Dermis microvascular lymphatic vessel endothelial cell (primary cell): ENCODE data around the gene FMOD. TPM values are rescaled to one million over a fixed set of nuclear protein-coding genes. Genes with fewer than 3 reads are reported as not detected.
A peak's percentile ranks its signal among the peaks of the same experiment; 100 is the strongest.

ENCODE experiments used
- DNase-seq, 2 donors: peaks; one replicate each; pipeline versions ENCODE4 v3.0.0 to v3.0.0-alpha.2; 2010; ENCODE audit warnings: low read depth in 2 of 2
- total RNA-seq: library from RNA; depleted of rRNA; stranded (reverse); fragments of >200 nt; gene quantifications from 2 replicates; pipeline ENCODE4 v1.2.1, GENCODE V29; 2014

FMOD gene
- total RNA-seq, 1 donor from 2014 or later, result 3.6 TPM

DNA sequence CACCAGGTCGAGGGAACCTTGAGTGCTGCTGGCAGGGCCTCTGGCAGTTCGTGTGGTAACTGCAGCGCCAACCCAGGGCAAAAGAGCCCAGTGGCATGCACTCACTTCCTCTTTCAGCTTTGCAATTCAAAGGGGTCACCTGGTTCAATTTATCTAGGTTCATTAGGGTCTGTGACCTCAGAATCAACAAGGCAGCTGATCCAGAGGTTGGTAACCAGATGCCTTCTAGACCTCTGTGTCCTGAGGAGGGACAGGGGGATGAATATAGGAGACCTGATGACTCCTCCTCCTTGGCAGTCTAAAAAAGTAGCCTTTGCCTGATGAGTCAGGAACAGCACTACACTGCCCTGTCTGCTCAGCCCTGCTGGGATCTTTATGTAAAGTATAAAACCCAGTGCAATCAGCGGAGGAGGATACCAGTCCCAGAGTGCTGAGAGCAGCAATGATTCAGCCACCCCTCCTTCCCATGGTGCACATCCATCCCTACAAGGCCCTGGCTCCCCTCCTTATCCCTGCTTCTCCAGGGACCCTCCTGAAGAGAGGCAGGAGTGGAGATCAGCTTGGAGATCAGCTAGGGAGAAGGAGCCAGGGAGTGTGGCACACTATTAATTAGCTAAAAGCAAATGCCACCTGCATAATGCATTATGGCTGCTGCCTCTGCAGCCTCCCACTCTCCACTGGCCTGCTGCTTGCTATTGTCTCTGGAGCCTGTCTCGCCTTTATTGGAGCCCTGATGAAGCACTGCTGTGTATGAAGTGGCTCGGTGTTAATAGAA is 11.2 kb upstream of the FMOD start:
- DNase-seq, result no peak

DNA sequence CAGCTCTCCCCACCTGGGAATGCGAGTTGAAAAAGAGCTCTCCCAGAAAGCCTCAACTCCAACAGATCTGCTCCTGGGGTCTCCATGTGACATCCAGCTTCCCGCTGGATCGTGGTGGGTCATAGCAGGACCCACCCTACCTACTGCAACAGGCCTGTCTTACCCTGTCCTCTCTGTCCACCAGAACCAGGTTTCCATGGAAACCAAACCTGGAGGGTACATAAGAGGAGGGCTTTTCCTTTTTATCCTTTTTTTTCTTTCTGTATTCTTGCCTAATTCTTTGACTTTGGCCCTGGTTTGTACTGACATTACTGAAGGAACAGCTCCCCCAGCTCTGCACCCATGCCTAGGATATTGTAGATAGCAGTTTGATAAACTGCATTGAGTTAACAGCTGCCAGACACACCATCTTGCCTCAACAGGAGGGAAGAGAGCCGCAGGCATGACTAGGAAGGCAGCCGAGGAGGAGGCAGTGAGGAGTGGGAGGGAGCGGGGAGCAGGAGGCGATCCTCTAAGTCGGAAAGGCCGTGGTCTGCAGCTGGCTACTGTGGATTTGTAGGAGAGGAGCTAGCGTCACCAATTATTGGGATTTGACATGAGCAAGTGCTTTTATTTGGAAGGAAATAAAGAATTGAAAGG is 9.7 kb upstream of the FMOD start:
- DNase-seq, result no peak

DNA sequence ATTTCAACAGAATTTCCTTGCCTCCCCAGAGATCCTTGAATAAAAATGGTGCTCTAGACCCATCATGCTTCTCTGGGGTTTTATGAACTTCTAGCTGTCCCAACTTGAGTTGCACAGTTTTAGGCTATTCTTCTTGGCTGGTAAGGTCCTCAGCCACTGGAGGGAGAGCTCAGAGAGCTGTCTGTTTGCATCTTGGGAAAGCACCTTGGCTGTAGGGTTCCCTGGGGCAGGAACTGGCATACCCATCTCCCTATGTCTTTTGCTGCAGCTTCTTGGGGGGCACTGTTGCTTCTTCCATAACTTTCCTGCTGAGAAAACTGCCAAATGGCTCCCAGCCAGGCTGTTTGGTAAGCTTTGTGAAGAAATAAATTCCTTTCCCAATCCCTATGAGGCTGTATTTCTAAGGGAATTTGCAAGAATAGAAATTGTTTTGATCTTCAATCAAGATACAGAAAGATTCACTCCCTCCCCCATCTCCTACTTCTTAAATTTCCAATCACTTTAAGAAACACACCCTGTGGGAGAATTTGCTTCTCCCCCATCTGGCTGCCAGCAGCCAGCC is 8.2 kb upstream of the FMOD start:
- DNase-seq, result no peak

DNA sequence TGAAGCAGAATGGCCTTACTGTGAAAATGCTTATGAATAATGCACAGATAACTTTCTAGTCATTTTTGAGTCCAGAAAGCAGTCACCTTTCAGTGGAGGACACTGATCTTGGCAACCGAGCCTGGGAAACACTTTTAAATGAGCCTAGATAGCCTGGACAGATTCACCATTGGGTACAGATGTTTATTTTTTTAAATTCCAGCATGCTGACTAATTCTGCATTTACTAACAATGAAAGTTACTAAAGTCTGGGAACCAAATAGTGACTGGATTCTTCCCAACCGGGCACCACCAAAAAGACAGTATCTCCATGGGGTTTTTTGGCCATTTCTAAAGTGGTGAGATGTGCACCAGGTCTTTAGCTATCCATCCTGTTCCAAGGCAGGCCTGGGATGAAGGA is 3.3 kb upstream of the FMOD start:
- DNase-seq, result no peak

DNA sequence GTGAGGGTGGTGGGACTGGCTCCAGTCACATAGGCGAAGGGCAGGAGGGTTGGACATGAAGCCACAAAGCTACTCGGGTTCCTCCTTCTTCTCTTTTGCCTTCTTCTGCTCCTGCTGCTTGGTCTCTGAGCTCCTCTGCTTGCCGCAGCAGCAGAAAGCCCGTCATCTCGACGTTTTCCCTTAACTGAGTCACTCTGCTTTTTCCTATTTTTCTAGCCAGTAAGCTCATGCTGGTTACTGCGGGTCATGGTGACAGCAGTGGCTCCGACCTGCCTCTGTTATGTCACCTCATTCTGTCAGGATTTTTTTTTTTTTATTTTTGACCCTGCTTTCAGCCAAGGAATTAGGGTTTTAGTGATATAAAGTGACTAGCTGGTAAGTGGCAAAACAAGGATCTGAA is 2.6 kb upstream of the FMOD start:
- DNase-seq, result no peak

DNA sequence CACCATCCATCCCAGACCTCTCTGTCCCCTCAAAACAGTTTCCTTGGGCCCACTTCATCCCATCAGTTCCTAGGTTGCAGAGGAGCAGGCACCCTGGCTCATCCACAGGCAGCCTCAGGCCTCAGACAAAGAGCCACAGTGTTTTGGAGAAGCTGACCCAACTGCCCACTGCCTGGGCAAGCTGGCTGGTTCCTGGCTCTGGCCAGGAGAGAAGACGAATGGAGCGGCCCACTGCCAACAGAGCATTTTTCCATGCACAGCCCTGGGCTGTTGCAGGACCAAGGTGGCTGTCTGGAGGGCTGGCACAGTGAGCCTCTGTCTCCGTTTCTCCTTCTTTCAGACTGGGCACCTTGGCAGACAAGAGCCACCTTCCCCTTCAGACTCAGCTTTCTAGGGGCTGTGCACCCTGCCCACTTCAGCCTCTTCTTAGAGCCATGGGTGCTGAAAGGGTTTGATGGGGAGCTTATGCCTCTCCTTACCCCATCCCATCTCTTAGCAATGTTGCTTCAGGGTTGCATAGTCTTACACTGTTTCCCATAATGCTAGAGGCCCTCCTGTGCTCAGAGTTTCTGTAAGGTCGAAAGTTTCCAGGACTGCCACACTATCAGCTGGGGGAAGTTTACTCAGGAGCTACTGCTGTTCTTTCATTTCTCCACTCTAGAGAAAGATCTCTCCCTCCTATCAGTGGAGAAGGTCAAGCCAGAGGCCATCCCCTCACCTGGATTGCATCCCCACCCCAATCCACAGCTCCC is 973 bp downstream of the FMOD start:
- no peak for DNase-seq

DNA sequence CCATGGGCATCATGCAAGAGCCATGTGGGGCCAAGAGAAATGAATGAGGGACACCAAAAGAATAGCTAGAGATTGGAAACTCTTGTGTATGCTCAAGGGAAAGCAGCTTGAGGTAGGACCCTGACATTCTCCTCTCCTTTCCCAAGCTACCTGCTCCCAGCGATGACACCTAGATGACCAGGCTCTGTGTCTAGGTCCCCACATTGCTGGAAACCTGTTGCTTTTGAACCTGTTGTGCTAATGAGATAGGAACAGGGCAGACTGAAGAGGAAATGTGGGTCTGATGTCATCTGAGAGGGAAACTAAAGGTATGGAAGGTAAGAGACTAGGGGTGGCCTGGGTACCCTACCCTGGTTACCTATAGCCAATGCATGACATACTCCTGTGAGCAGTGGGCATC is 1.8 kb downstream of the FMOD start:
- no peak for DNase-seq

DNA sequence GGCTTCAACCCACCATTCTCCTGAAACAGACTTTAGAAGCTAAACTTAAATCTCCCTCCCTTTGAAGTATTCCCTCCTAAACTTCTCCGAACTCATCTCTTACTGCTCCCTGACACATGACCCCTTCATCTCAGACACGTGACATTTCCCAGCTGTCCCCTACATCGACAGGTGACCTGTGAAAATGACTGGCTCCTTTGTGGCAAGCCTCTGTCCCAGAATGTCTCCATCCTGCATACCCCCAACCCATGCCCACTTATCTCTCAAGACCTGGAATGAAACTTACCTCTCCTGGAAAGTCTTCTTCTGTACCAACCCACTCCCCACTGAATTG is 4.2 kb downstream of the FMOD start:
- no peak for DNase-seq

DNA sequence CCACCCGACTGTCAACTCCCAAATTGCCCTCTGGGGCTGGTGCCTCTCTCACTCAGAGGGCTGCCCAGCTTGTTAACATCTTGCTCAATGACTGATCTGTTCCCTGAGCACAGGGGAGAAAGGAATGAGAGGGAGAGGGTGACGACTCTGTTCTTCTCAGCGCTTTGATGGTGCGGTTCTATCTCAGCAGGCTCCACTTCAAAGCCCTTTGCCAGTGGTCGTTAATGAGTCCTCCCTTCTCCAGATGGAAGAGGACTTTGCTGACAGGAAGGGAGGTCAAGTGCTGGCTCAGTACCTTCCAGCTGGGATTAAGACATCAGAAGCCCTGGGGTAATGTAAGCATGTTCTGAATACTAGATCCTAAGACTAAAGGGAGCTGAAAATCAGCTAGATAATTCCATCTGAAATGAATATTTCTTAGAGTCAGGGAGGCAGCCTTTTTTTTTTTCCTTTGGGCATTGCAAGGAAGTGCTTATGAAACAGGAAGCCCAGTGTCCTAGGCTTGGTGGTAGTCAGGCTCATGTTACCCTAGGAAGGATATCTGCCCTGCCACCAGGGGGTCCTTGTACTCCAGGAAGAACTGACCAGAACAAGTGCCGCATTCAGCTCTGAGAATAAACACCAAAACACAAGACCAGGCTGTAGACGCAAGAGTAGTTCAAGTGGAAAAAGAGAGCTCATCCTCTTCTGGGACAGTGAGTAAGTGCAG is 4.7 kb downstream of the FMOD start:
- DNase-seq, result no peak

DNA sequence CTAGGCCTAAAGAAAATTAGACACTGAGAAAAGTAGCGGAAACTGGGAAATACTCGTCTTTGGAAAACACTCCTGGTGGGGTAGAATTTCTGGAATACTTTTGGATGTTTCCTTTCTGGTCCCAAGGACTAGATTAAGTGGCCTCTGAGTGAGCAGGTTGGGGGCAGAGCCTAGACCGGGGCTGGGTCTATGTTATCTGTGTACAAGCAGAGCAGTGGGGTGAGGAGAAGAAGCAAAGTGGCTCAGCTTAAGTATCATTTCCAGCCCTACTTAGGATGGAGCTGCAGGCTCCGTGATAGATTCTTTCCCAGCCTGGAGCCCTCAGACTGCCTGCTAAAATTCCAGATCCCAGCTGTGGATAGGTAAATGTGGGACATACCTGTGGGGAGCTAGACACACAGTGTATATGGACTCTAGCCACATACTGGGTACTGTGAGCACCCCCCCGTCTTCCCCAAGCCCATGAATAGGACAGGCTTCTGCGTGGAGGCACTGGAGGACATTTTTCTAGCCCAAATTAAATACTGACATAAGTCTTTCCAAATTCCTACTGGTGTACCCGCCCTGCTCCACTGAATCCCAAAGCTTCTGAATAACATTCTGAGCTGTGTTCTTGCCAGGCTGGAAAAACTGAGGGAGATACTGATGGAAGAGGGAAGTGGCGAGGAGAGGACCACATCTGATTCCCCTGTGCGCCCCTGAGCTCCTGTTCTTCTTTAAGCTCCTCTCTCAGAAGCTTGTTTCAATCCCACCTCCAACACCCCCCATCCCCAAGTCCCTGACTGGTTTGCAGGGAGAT is 6.8 kb downstream of the FMOD start:
- DNase-seq, result no peak

DNA sequence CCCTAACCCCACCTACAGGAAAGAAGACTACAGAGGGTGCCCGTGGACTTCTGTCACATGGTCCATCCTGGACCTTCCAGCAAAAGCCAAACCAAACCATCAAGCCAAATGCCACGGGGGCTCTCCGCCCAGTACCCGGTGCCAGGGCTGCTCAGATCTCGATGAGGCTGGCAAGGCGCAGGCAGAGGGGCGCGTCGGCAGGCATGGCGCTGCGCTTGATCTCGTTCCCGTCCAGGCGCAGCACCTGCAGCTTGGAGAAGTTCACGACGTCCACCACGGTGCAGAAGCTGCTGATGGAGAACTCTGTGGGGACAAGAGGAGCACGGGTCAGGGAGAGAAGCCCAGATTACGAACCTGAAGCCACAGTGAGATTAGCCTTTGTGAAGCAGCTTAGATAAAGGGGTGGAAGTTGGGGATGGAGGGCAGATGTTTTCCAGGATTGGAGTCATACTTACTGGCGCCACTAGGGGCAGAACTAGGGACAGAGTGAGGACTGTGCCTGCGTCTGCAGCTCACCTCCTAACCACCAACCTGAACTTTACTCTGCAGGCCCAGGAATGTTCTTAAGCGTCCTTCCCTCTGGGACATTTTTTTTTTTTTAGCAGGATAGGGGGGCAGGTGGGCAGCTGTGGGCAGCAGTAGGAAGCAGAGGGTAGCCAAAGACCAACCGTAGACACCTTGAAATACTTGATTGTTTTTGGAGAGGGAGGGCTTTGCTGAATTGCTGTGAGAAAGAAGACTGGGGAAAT is 8.6 kb downstream of the FMOD start:
- peak in 1 of 2 donors; percentile 45 for DNase-seq

DNA sequence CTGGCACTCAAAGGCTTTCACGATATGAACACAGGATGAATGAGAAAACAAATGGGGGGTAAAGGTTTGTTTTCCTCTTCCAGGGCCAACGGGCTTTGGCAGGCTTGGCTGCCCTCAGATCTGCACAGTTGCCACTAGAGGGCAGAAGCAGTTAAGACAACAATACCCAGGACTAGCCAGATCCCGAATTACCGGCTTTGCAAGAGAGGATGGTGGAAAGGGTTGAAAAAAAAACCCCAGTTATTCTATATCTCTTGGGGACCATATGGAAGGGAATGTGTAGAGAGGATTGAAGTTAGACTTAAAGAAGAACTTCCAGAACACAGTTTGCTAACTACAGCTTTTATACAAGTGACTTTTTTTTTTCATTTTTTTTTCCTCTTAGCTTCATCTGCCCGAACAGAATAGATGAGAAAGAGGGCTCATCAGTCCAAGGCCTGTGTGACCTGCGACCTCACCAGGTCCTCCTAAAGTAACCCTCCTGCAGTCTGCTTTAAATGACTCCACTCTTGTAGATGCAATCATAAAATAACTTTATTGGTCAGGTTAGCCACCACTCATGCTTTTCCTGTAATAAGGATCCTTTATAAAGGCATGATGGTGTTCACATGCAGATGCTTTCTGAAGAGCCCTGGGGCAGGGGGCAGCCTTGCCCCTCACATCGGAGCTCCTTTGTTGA is 10.7 kb downstream of the FMOD start:
- DNase-seq, result peak; percentile 83 to 84

DNA sequence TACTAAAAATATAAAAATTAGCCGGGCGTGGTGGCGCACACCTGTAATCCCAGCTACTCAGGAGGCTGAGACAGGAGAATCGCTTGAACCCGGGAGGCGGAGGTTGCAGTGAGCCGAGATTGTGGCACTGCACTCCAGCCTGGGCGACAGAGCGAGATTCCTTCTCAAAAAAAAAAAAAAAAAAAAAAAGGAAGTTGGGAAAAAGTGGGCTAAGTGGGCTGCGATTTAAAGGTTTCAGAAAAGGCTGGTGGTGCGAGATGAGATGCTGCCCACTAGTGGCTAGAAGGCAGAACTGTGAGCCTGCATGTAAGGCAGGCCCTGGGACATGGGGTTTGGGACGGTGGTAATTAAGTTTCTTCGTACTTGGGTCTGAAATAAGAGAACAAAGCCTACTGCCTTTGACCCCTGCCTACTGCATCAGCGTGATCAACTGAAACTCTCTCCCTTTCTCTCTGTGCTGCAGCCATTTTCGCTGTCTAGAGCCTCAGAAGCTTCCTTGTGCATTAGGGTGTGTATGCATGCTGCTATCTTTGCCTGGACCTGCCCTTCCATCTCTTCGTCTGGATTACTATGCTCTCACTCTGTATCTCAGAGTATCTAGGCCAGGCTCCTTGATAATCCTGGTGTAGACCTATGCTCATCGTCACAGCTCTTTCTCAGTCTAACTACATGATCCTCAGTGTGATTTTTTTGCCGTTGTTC is 12.4 kb downstream of the FMOD start:
- peak; percentile 53 to 75 for DNase-seq

DNA sequence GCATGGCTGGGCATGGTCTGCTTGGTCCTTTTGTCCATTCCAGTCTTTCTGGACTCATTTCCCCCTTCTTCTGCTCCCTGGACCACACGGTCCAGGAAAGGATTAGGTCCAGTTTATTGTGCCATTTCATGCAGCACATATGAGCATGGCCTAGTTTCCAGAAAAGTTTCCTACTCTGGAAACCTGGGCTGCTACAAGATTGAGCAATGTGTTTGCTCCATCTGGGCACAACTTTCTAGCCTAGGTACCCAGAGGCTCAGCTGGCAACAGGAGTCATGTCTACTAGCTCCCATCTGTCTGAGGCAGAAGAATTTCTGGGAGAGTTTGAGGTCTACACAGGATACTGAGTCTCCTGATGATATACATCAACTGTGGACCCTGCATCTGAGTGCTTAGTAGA is 14.8 kb downstream of the FMOD start:
- no peak for DNase-seq

DNA sequence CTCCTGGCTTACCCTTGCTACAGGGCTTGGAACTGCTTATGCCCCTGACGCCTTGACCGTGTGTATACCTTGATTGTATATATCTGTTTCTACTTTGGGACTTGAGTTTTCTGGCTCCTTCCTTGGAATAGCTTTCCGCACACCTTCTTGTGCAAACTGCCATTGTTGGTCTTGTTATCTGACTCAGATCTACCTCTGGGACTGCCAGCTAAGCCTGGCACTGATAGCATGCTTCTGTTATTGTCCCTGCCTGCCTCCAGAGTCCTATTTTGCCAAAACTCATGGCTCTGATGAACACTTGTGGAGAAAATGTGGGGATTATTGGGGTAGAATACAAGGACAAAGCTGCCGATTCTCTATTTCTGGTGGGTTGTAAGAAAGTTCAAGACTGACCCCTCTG is 15.4 kb downstream of the FMOD start:
- no peak for DNase-seq

DNA sequence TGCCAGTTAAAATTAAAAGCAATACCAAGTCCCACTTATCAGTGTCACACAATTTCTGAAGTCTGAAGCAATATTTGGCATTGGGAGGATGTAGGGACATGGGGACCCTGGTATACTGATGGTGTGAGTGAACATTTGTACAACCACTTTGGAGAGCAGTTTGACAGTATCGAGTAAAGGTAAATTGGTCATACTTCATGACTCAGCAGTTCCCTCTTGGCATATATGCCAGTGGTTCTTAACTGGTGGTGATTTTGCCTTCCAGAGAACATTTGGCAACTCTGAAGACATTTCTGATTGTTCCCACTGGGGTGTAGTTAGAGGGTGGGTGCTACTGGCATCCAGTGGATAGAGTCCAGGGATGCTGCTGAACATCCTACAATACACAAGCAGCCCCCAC is 19.7 kb downstream of the FMOD start:
- no peak for DNase-seq

DNA sequence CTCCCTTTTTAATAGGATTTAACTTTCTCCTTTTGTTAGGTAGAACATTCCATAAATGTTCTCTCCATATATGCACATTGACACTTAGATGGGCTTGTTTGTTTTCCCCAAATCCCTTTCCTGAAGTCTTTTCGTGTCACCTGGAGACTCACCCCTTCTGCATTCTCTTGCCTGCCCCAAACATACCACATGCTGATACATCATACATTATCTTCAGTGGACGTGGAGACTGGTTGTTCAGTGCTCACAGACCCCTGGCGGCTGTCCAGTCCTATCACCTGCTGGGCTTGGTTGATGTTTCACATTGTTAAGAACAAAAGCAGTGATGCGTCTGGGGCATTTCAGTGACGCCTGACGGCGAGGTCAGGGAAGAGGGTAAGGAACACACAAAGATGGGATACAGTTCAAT is 22.2 kb downstream of the FMOD start:
- DNase-seq, result peak in 1 of 2 donors; percentile 44

DNA sequence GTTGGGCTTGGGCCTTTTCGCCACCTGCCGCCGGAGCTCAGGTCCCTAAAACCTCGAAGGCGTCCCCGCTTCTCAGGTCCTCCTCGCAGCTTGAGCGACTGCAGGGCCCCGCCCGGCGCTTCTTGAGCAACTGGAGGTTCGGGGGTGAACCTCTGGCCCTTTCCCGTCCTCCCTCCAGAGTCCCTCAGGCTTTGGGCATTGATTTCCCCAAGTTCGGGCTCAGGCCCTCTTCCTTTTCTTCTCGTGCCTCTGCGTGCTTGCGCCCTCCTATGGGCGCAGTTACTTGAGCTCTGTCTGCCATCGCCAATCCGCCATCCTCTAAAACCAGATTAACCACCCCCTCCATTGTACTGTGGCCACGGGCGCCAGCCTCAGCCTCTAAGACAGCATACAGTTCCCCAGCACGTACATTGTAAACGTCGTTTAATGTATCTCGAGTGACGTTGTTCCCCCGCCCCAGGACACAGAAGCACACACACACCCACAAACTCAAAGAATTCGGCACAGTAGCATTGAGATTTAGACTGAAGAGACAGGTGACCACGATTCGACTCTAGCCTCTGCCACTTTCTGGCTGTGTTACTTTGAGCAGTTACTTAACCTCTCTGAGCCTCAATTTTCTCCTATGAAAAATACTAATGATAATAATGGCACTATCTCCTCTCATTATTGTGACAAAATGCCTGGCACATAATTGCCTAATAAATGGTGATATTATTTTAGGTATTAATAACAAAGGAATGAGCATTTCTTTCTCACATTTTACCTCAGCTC is 23.1 kb downstream of the FMOD start:
- peak in 1 of 2 donors; percentile 62 for DNase-seq
